SK-N-SH (cell line): ENCODE results near the gene SNRK. TPM values are rescaled to one million over a fixed set of nuclear protein-coding genes. Genes with fewer than 3 reads are reported as not detected.

Experiments
- CTCF ChIA-PET: fragments of 300-600, 350-600 bp; formaldehyde crosslinking; extraction: SDS; loops from one replicate; lab custom pipeline; 2021; lab: Yijun Ruan, JAX
- POLR2A ChIA-PET: fragments of 350-600 bp; sonication (Branson Sonifier 250); formaldehyde crosslinking; extraction: SDS; loops from one replicate; lab custom pipeline; 2020; ENCODE audit warnings: antibody characterized with exemption, inconsistent platforms; lab: Yijun Ruan, JAX
- DNase-seq: peaks from one replicate; pipeline ENCODE4 v3.0.0; 2012
- H2AFZ ChIP-seq: fragments of 200-600 bp; sonication (generic); 2 replicates; pipeline ENCODE4 v1.8.1; 2016; ENCODE audit warnings: antibody characterized with exemption, mild to moderate bottlenecking, low read depth
- H3F3A ChIP-seq: fragments of 200-600 bp; sonication (generic); replicated peaks from 2 replicates; pipeline ENCODE3; 2016; ENCODE audit warnings: antibody characterized with exemption, mild to moderate bottlenecking; ENCODE audit not compliant: insufficient read depth
- H3K27ac ChIP-seq, 2 experiments: fragments of 200-500 bp in 1 of 2; fragments of 200-600 bp in 1 of 2; sonication (Bioruptor generic) in 1 of 2; sonication (generic), shearing (Covaris generic) in 1 of 2; 2 replicates each; pipeline versions ENCODE4 v1.5.1 to v1.6.1; 2014 to 2016; ENCODE audit warnings: low read depth in 2 of 2, inconsistent platforms in 1 of 2, low read length in 1 of 2, mild to moderate bottlenecking in 1 of 2, mixed read lengths in 1 of 2
- H3K27me3 ChIP-seq: fragments of 200-600 bp; sonication (generic), shearing (Covaris generic); 2 replicates; pipeline ENCODE4 v1.6.1; 2016; ENCODE audit warnings: mixed run types; ENCODE audit not compliant: insufficient read depth
- H3K36me3 ChIP-seq, 2 experiments: fragments of 200-500 bp in 1 of 2; fragments of 200-600 bp in 1 of 2; sonication (Bioruptor generic) in 1 of 2; sonication (generic) in 1 of 2; replicated peaks in 1 of 2; 2 replicates each; pipeline versions ENCODE3 to v1.5.1; 2014 to 2016; ENCODE audit warnings: low read length in 1 of 2, mild to moderate bottlenecking in 1 of 2; ENCODE audit not compliant: insufficient read depth in 2 of 2, control insufficient read depth in 1 of 2
- H3K4me1 ChIP-seq, 2 experiments: fragments of 200-500 bp in 1 of 2; fragments of 200-600 bp in 1 of 2; sonication (Bioruptor generic) in 1 of 2; sonication (generic), shearing (Covaris generic) in 1 of 2; 2 replicates each; pipeline versions ENCODE4 v1.5.1 to v1.6.1; 2014 to 2016; ENCODE audit warnings: low read depth in 1 of 2, low read length in 1 of 2, mixed run types in 1 of 2; ENCODE audit not compliant: insufficient read depth in 2 of 2, control insufficient read depth in 1 of 2
- H3K4me2 ChIP-seq: fragments of 200-600 bp; sonication (generic), shearing (Covaris generic); 2 replicates; pipeline ENCODE4 v1.6.1; 2017; ENCODE audit warnings: mixed run types
- H3K4me3 ChIP-seq, 2 experiments: fragments of 200-500 bp in 1 of 2; fragments of 200-600 bp in 1 of 2; sonication (Bioruptor generic) in 1 of 2; sonication (generic), shearing (Covaris generic) in 1 of 2; 2 replicates each; pipeline versions ENCODE4 v1.5.1 to v1.8.1; 2014 to 2016; ENCODE audit warnings: low read depth in 2 of 2, inconsistent platforms in 1 of 2, low read length in 1 of 2, mild to moderate bottlenecking in 1 of 2, mixed read lengths in 1 of 2, moderate library complexity in 1 of 2
- H3K79me2 ChIP-seq: fragments of 200-600 bp; sonication (generic); 2 replicates; pipeline ENCODE4 v1.8.1; 2017; ENCODE audit warnings: mild to moderate bottlenecking; ENCODE audit not compliant: insufficient read depth
- H3K9ac ChIP-seq: fragments of 200-600 bp; sonication (generic); 2 replicates; pipeline ENCODE4 v1.6.1; 2017; ENCODE audit warnings: mixed run types
- H3K9me2 ChIP-seq: fragments of 200-600 bp; sonication (generic); 2 replicates; pipeline ENCODE4 v1.6.1; 2017; ENCODE audit warnings: mixed run types
- H3K9me3 ChIP-seq: fragments of 200-600 bp; sonication (generic); 2 replicates; pipeline ENCODE4 v1.6.1; 2017; ENCODE audit warnings: mixed run types, mild to moderate bottlenecking, moderate library complexity
- H4K20me1 ChIP-seq: fragments of 200-600 bp; sonication (generic); 2 replicates; pipeline ENCODE4 v1.6.1; 2017; ENCODE audit warnings: mild to moderate bottlenecking, mixed run types; ENCODE audit not compliant: insufficient read depth
- EZH2phosphoT487 ChIP-seq: fragments of 200-600 bp; sonication (generic); IDR thresholded peaks from 2 replicates; pipeline ENCODE4 v1.6.1; 2017; ENCODE audit warnings: low read depth, mixed run types, mild to moderate bottlenecking, antibody characterized with exemption, moderate library complexity, borderline replicate concordance
- FOSL2 ChIP-seq: IDR thresholded peaks from 2 replicates; pipeline ENCODE4 v1.4.0; 2012; ENCODE audit warnings: low read depth, mild to moderate bottlenecking, moderate library complexity, borderline replicate concordance
- FOXJ3 ChIP-seq: sonication (generic); formaldehyde crosslinking; IDR thresholded peaks from 2 replicates; pipeline ENCODE4 v1.5.1; 2020; ENCODE audit warnings: mild to moderate bottlenecking, missing genetic modification reagents
- GABPA ChIP-seq: IDR thresholded peaks from 2 replicates; pipeline ENCODE4 v1.4.0; 2012; ENCODE audit warnings: low read depth, mild to moderate bottlenecking
- GATA2 ChIP-seq: sonication (generic); formaldehyde crosslinking; IDR thresholded peaks from 2 replicates; pipeline ENCODE4 v1.5.0; 2020; ENCODE audit warnings: mild to moderate bottlenecking, missing genetic modification reagents
- MEF2A ChIP-seq: IDR thresholded peaks from 2 replicates; pipeline ENCODE4 v1.4.0; 2012; ENCODE audit warnings: low read depth, borderline replicate concordance
- NRF1 ChIP-seq: IDR thresholded peaks from 2 replicates; pipeline ENCODE4 v1.6.1; 2012; ENCODE audit warnings: low read depth, mild to moderate bottlenecking, low read length
- RAD21 ChIP-seq: IDR thresholded peaks from 2 replicates; pipeline ENCODE4 v1.6.1; 2012; ENCODE audit warnings: mild to moderate bottlenecking, low read length
- RFX5 ChIP-seq: IDR thresholded peaks from 2 replicates; pipeline ENCODE4 v1.6.1; 2012; ENCODE audit warnings: mild to moderate bottlenecking, improper control_type of control experiment, low read length
- RXRA ChIP-seq: IDR thresholded peaks from 2 replicates; pipeline ENCODE4 v1.4.0; 2012; ENCODE audit warnings: low read depth, mild to moderate bottlenecking, borderline replicate concordance
- SMC3 ChIP-seq: IDR thresholded peaks from 2 replicates; pipeline ENCODE4 v1.6.1; 2012; ENCODE audit warnings: low read depth, low read length, improper control_type of control experiment
- TAF1 ChIP-seq: IDR thresholded peaks from 2 replicates; pipeline ENCODE4 v1.6.1; 2012; ENCODE audit warnings: low read depth, mild to moderate bottlenecking, low read length, moderate library complexity, borderline replicate concordance
- TCF12 ChIP-seq: IDR thresholded peaks from 2 replicates; pipeline ENCODE4 v1.4.0; 2012
- YY1 ChIP-seq: IDR thresholded peaks from 2 replicates; pipeline ENCODE4 v1.4.0; 2012; ENCODE audit warnings: low read depth, mild to moderate bottlenecking
- WGBS: methylation state at CpG from one replicate; pipeline ENCODE4 v1.1.6; 2017; ENCODE audit warnings: low lambda C conversion rate; 5-methylcytosine and 5-hydroxymethylcytosine counted together
- polyA plus RNA-seq, 3 experiments: library from polyadenylated mRNA; depleted of rRNA; stranded (reverse); fragments of >200 nt; gene quantifications; 2 replicates each; pipeline ENCODE4 v1.2.3, GENCODE V29; 2012
- TF ChIP-seq, protein P1 (sequence below): IDR thresholded peaks from 2 replicates; pipeline ENCODE4 v1.4.0; 2012; ENCODE audit warnings: low read depth, borderline replicate concordance
- TF ChIP-seq, protein P2 (sequence below): fragments of 150-350 bp; IDR thresholded peaks from 2 replicates; pipeline ENCODE4 v1.6.1; 2017; ENCODE audit warnings: antibody characterized with exemption, low read length, low read depth, borderline replicate concordance
- TF ChIP-seq, protein P3 (sequence below): IDR thresholded peaks from 2 replicates; pipeline ENCODE4 v1.4.0; 2012; ENCODE audit warnings: low read depth, borderline replicate concordance
- TF ChIP-seq, protein P4 (sequence below): IDR thresholded peaks from 2 replicates; pipeline ENCODE4; 2012
- TF ChIP-seq, protein P5 (sequence below): IDR thresholded peaks from 2 replicates; pipeline ENCODE4 v1.6.1; 2012; ENCODE audit warnings: mild to moderate bottlenecking, low read depth, low read length, moderate library complexity

SNRK gene
- polyA plus RNA-seq, 1 of the 3 experiments (the other 2 are of a cell fraction), result 3.6 TPM

DNA sequence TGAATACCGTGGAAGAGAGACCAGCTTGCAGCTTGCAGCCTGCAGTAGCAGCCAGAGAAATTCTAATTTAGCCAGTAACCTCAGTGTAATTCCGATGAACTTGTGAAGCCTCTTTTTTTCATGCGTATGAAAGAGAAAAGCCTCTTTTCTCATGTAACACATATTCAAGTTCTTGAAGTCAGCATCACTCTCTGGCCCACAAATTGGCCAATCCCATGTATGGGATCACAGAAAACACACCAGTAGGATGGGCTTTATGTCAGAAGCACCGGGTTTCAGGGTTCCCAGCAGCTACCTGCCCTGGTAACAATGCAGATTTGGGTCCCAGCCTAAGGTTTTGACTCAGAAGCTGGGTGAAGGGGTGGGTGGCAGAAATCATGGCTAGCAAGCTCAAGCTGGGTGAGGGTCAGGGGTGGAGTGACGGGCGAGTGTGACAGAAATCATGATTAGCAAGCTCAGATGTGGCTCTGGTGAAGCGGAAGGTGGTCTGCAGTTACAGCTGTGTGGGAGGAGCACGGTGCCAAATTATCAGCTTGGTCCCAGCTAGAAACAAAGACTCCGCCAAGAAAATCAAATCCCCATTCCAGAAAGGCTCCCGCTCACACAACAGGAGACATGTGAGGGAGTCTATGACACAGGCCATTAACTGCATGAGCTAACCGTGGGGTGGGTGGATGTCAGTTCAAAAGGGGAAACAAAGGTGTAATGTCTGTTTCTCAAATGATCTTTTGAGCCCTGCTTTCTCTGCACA lies 86.6 kb downstream of the SNRK start:
- WGBS, result 92% methylated on average over 11 of the region's 11 CpGs
- Histone ChIP-seq H2AFZ (no peak overlapping the region), H3K4me3 (no peak overlapping the region), H3K36me3 (no peaks in the 10 kb centered on the region), H3F3A (no peaks in the 10 kb centered on the region), H3K4me2 (no peak overlapping the region), H3K4me1 (no peaks in the 10 kb centered on the region), H3K9ac (no peak overlapping the region), H3K27ac (no peak overlapping the region), H3K27me3 (no peaks in the 10 kb centered on the region), H4K20me1 (no peaks in the 10 kb centered on the region), H3K79me2 (no peaks in the 10 kb centered on the region), H3K9me3 (no peaks in the 10 kb centered on the region), H3K9me2 (no peaks in the 10 kb centered on the region)
- ChIA-PET POLR2A (no interaction called here), CTCF (interaction anchor here (1.3 kb wide), 1 partner anchor 212 kb away, joined by 3 read pairs; no protein-coding TSS in a partner anchor)
- DNase-seq, result no peak
- TF ChIP-seq RXRA, result no peak

DNA sequence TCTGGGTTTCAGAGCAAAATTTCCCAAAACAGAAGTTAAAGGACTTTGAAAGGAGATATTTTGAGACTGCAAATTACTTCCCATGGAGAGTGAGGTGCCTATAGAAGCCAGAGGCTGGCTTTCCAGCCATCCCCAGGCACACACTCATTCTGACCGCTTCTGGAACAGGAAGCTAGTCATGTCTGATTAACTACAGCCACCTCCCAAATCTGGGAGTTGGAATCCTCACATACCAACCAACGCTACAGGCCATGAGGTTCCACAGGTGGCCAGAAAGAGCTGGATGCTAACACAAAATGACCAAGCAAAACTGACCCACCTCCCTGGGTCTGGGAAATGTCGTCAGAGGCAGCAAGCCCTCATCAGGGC lies 87.2 kb downstream of the SNRK start:
- CTCF ChIA-PET, result no interaction called here
- TF ChIP-seq, protein P1, sequence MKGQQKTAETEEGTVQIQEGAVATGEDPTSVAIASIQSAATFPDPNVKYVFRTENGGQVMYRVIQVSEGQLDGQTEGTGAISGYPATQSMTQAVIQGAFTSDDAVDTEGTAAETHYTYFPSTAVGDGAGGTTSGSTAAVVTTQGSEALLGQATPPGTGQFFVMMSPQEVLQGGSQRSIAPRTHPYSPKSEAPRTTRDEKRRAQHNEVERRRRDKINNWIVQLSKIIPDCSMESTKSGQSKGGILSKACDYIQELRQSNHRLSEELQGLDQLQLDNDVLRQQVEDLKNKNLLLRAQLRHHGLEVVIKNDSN, result no peak
- TF ChIP-seq, protein P2, sequence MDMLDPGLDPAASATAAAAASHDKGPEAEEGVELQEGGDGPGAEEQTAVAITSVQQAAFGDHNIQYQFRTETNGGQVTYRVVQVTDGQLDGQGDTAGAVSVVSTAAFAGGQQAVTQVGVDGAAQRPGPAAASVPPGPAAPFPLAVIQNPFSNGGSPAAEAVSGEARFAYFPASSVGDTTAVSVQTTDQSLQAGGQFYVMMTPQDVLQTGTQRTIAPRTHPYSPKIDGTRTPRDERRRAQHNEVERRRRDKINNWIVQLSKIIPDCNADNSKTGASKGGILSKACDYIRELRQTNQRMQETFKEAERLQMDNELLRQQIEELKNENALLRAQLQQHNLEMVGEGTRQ, result no peak
- TF ChIP-seq RFX5 (no peak), FOSL2 (no peak), SMC3 (no peak), GATA2 (CRISPR knock-in tag) (no peak), TCF12 (no peak), YY1 (no peak), NRF1 (no peak), MEF2A (no peak), GABPA (no peak), TAF1 (no peak), EZH2phosphoT487 (no peak), FOXJ3 (CRISPR knock-in tag) (no peak), RAD21 (no peak)
- TF ChIP-seq, protein P3, sequence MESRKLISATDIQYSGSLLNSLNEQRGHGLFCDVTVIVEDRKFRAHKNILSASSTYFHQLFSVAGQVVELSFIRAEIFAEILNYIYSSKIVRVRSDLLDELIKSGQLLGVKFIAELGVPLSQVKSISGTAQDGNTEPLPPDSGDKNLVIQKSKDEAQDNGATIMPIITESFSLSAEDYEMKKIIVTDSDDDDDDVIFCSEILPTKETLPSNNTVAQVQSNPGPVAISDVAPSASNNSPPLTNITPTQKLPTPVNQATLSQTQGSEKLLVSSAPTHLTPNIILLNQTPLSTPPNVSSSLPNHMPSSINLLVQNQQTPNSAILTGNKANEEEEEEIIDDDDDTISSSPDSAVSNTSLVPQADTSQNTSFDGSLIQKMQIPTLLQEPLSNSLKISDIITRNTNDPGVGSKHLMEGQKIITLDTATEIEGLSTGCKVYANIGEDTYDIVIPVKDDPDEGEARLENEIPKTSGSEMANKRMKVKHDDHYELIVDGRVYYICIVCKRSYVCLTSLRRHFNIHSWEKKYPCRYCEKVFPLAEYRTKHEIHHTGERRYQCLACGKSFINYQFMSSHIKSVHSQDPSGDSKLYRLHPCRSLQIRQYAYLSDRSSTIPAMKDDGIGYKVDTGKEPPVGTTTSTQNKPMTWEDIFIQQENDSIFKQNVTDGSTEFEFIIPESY, result no peak
- TF ChIP-seq, protein P4, sequence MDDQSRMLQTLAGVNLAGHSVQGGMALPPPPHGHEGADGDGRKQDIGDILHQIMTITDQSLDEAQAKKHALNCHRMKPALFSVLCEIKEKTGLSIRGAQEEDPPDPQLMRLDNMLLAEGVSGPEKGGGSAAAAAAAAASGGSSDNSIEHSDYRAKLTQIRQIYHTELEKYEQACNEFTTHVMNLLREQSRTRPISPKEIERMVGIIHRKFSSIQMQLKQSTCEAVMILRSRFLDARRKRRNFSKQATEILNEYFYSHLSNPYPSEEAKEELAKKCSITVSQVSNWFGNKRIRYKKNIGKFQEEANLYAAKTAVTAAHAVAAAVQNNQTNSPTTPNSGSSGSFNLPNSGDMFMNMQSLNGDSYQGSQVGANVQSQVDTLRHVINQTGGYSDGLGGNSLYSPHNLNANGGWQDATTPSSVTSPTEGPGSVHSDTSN, result no peak
- TF ChIP-seq, protein P5, sequence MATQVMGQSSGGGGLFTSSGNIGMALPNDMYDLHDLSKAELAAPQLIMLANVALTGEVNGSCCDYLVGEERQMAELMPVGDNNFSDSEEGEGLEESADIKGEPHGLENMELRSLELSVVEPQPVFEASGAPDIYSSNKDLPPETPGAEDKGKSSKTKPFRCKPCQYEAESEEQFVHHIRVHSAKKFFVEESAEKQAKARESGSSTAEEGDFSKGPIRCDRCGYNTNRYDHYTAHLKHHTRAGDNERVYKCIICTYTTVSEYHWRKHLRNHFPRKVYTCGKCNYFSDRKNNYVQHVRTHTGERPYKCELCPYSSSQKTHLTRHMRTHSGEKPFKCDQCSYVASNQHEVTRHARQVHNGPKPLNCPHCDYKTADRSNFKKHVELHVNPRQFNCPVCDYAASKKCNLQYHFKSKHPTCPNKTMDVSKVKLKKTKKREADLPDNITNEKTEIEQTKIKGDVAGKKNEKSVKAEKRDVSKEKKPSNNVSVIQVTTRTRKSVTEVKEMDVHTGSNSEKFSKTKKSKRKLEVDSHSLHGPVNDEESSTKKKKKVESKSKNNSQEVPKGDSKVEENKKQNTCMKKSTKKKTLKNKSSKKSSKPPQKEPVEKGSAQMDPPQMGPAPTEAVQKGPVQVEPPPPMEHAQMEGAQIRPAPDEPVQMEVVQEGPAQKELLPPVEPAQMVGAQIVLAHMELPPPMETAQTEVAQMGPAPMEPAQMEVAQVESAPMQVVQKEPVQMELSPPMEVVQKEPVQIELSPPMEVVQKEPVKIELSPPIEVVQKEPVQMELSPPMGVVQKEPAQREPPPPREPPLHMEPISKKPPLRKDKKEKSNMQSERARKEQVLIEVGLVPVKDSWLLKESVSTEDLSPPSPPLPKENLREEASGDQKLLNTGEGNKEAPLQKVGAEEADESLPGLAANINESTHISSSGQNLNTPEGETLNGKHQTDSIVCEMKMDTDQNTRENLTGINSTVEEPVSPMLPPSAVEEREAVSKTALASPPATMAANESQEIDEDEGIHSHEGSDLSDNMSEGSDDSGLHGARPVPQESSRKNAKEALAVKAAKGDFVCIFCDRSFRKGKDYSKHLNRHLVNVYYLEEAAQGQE, result no peak

More for the DNA sequence above, 87.2 kb downstream of the SNRK start:
- H3K36me3 ChIP-seq, result no peaks in the 10 kb centered on the region
- no peak overlapping the region for H3K4me3 ChIP-seq
- H2AFZ ChIP-seq, result no peak overlapping the region
- no peak for DNase-seq
- no peaks in the 10 kb centered on the region for H3K27me3 ChIP-seq
- H4K20me1 ChIP-seq, result no peaks in the 10 kb centered on the region
- H3K4me2 ChIP-seq, result no peak overlapping the region
- no peaks in the 10 kb centered on the region for H3K9me3 ChIP-seq
- H3K9me2 ChIP-seq, result no peaks in the 10 kb centered on the region
- no peaks in the 10 kb centered on the region for H3K4me1 ChIP-seq
- WGBS, result 90% methylated on average over 3 of the region's 3 CpGs
- POLR2A ChIA-PET, result no interaction called here
- no peak overlapping the region for H3K9ac ChIP-seq
- H3F3A ChIP-seq, result no peaks in the 10 kb centered on the region
- no peaks in the 10 kb centered on the region for H3K79me2 ChIP-seq
- H3K27ac ChIP-seq, result no peak overlapping the region
